HG03439 (cell line): ENCODE results near the gene CDHR5.
"Not testable (repeated sequence)": the region's sequence is repeated elsewhere in the genome, so short reads cannot be mapped to it uniquely, and the experiment has no call there.

Experiments used
- ATAC-seq: cut with Tn5 transposase; IDR thresholded peaks from one replicate; pipeline ENCODE4 v1.9.1; 2021; ENCODE audit warnings: mild to moderate bottlenecking, moderate library complexity; ENCODE audit not compliant: unreplicated experiment

The CDHR5 gene, protein sequence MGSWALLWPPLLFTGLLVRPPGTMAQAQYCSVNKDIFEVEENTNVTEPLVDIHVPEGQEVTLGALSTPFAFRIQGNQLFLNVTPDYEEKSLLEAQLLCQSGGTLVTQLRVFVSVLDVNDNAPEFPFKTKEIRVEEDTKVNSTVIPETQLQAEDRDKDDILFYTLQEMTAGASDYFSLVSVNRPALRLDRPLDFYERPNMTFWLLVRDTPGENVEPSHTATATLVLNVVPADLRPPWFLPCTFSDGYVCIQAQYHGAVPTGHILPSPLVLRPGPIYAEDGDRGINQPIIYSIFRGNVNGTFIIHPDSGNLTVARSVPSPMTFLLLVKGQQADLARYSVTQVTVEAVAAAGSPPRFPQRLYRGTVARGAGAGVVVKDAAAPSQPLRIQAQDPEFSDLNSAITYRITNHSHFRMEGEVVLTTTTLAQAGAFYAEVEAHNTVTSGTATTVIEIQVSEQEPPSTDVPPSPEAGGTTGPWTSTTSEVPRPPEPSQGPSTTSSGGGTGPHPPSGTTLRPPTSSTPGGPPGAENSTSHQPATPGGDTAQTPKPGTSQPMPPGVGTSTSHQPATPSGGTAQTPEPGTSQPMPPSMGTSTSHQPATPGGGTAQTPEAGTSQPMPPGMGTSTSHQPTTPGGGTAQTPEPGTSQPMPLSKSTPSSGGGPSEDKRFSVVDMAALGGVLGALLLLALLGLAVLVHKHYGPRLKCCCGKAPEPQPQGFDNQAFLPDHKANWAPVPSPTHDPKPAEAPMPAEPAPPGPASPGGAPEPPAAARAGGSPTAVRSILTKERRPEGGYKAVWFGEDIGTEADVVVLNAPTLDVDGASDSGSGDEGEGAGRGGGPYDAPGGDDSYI

DNA sequence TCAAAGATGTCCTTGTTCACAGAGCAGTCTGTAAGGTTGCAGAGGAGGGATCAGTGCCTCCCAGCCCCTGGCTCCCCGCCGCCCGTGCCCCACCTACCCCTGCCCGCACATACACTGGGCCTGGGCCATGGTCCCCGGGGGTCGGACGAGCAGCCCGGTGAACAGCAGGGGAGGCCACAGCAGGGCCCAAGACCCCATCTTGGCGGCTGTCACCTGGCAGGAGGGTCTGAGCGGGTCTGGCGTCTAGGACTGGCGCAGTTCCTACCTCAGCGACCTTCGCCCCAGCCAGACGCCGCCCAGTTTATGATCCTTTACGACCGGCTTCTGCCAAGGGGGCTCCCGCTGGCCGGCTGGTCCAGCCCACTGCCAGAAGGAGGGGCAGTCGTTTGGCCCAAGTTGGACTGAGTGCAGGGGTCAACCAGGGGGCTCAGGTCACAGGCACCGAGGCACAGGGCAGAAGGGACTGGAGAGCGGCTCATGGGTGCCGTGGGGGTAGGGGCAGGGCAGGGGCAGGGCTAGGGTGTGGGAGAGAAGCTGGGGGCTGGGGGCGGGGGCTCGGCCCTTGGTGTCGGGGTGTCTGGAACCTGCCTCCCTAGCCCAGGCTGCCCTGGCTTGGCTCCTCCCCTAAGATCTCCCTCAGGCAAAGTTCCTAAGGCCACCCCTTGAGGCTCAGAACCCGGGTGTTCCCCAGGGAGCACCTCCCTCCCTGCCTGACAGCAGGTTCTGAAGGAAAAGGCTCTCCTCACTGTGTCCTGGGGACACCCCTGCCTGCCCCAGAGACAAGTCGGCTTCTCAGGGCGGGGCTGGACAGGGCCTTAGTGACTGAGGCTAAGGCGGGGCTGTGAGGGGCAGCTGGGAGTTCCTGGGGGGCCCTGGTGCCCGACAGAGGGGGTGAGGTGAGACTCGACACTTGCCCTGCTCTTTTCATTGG, at the start of gene CDHR5:
Gene CDHR5, minus strand, starts transcription at position 251 of the 931 bp plus-strand sequence. Its CDS starts 53 bp downstream, at position 198.
- no peak for ATAC-seq

DNA sequence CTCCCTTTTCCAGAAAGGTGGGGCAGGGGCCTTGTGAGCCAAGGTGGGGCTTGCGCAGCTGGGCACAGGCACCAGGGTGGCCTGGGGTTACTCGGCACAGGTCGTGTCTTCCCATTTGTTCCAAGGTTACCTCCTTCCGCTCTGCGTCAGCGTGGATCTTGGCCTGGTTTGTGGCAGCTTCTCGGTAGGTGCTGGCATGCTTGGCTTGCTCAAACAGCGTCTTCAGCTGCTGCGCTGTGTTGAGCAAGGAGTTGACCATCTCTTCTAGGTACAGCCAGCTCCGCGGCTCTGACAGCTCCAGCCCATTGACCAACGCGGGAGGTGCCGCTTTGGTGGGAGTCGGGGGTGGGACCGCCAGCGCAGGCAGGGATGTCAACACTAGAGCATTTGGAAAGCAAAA, 49.7 kb upstream of the CDHR5 start:
- no peak for ATAC-seq

DNA sequence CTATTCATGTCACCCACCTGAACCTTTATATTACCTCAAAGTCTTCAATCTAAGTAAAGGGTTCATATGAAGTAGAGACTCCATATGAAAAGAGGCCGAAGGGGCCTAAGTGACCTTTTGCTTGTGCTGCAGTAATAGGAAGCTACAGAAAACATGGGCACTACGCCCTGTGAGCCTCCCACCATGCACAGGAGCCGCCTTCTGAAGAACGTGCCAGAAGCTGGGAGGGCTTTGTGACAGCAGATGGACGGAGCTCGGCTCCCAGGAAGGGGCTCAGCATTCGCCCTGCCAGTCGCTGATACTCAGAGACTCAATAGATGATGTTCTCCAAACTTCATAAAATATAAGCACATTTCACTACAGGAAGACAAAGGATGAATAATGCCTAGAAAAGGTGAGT, 49.1 kb upstream of the CDHR5 start:
- no peak for ATAC-seq

DNA sequence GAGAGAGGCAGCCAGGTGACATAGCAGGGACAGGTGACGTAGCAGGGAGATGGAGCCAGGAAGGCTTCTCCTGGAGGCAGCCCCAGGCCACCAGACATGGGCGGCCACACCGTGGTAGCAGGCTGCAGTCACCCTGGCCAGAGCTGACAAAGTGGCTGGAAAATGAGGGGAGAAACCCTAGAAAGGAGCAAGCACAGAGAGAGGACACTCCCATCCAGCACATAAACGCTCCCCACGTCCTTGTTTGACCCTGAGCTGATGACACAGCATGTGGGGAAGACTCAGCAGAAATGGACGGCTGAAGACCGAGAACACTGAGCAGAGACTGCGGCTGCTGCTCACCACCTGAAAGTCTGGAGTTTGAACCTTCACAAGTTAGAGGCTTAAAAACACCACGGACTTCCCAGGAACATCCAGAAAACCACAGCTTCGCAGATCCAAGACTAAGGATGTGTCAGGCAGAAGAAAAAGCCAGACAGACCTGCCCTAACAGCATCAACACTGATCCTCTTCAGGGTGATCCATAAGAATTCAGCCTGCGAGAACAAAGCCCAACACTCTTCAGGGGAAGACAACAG, 41.0 kb upstream of the CDHR5 start:
- no peak for ATAC-seq

DNA sequence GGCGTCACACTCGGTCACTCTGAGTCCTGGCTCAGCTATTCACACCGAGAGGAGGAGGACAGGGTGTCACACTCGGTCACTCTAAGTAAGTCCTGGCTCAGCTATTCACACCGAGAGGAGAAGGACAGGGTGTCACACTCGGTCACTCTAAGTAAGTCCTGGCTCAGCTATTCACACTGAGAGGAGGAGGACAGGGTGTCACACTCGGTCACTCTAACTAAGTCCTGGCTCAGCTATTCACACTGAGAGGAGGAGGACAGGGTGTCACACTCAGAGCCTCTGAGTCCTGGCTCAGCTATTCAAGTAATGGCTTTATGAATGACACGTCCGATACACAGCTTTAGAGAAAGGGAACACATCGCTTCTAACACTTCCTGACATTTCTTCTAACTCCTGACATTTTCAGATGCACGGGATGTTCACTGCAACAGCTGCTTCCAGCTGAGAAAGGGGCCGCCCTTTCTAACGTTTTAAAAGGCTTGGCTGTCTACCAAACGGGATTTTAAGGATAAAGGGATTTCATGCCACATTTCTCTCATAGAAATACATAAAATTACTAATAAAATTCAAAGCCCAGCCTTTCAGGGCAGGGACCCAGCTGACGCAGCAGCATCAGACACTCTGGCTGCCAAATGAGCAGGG, 40.4 kb upstream of the CDHR5 start:
- ATAC-seq: no peak

DNA sequence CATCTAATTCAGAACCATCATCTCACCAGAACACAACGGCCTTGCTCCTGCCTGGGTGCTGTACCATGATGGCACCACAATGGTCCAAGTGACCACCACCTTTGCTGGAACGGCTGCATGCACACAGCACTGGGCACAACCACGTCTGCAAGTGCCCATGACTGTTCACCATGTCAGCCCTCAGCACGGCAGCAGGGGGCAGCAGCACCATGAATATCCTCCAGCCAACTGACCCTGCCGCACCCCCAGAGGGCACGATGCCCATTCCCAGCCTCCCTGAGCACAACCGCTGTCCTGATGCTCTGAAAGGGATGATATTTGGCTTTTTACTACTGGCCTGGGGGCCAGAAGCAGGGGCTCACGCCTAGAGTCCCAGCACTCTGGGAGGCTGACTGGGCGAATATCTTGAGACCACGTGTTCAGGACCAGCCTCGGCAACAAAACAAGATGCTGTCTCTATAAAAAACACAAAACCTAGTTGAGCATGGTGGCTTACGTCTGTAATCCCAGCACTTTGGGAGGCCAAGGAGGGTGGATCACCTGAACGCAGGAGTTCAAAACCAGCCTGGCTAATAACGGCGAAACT, 38.0 kb upstream of the CDHR5 start:
- no peak for ATAC-seq

DNA sequence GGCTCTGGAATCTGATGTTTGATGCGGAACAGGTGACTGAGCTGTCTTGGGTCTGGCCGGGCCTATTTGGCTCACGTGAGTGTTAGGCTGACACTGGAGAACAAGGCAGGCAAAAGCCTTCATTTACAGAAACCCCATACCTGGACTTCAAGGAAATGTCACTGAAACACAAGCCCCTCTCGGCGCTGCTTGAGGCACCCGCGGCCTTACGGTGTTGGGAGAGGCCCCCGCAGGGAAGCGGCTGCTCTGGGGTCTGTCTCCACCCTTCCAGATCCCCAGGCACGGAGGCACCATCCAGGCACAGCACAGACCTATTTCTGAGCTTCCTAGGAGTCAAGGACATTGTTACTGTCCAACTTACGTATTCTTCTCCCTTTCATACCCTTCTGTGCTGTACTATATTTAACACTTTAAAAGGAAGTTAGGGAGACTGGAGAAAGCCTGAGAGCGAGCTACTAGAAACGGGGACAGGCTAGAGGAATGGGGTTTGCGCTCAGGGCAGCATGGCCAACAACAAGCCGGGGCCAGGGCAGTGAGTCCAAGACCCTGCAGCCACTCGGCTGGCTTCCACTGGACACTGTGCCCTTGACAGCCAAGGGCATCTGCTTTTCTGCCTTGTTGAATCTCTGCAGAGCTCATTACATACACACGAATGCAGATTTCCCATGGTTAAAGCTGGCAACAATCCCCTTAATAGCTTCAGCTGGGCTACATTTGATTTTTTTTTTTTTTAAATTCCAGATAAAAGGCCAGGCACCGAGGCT, 36.1 kb upstream of the CDHR5 start:
- ATAC-seq: no peak

DNA sequence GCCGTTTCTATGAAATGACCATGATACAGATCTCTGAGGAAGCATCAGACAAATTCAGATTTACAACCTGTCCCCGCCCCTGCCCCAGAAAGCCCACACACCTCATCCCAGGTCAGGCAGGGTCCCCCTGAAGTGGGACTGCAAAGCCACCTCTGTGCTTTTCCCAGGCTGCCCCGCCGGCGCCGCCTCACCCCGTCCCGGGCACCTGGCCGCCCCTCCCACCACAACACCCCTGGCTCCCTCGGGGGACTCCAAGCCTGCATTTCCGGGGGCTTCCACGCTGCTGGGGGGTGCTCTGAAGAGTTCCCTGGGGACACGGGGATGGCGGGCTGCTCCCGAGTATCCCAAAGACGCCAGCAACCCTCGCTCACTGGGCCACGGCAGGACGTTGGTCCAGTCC, 35.5 kb upstream of the CDHR5 start:
- ATAC-seq: no peak

DNA sequence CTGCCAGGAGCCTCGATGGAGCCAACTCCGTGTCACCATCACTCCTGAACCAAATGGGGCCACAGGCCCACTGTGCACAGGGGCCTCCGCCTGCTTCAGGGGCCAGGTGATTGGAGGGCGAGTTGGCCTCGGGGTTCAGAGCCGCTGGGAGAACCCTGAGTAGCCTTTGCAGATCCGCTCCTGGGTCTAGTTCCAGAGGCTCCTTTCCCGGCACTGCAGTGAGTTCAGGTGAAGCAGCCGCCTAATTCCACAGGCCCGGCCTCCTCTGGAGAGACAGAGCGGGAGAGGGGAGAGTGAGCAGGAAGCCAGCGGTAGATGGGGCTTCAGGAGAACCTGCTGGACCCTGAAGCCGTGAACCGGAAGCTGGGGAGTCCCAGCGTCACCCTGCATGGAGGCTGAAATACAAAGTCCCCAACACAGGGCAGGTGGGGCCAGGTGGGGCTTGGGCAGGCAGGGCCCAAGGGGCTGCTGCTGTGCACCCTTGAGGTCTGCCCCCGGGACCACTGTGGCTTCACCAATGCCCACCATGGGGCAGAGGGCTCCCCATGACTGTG, 34.9 kb upstream of the CDHR5 start:
- no peak for ATAC-seq

DNA sequence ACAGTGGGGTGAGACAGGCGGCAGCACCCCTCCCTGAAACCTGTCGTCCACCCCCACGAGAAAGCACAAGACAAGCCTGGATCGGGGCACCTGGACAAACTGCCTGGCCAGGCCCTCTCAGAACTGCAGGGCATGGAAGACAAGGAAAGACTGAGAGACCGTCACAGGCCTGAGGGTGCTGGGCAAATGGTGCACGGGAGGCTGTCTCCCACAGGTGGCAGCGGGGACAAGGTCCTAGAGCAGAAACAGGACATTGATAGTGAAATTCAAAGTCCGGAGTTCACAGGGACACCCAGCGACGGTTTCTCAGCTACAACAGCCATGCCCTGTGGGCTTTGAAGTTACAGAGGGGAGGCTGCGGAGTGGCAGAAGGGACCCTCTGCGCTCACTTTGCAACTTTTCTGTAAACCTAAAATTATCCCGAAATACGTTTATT, 33.0 kb upstream of the CDHR5 start:
- ATAC-seq: no peak

DNA sequence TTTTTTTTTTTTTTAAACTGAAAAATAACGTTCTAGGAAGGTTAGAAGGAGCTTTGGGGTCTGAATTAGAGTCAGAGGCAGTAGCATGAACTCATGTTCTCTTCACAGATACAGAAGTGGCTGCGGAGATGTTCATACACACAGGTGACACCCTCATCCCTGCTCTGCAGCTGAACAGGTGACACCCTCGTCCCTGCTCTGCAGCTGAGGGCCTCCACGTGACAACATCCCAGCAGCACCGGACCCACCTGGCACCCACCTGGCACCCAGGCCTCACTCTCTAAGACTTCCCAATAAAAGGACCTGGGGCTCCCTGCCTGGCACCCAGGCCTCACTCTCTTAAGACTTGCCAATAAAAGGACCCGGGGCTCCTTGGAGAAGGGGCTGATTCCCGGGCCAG, 32.1 kb upstream of the CDHR5 start:
- no peak for ATAC-seq

DNA sequence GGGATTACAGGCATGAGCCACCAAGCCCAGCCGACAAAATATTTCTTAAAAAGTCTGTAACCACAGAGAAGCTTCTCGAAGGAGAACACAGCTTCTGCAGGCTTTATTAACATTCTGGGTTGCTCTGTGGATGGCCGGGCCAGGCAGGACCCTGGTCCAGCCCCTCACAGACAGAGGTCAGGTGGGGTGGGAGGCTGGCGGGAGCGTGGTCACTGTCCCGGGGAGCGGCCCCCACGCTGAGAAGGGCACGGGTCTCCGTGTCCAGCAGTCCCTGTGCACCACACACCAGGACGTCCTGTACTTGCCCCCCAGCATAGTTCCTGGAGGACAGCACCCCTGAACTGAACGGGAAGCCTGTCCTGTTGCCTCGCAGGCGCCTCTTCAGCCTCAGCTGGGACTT, 31.7 kb upstream of the CDHR5 start:
- ATAC-seq: no peak

DNA sequence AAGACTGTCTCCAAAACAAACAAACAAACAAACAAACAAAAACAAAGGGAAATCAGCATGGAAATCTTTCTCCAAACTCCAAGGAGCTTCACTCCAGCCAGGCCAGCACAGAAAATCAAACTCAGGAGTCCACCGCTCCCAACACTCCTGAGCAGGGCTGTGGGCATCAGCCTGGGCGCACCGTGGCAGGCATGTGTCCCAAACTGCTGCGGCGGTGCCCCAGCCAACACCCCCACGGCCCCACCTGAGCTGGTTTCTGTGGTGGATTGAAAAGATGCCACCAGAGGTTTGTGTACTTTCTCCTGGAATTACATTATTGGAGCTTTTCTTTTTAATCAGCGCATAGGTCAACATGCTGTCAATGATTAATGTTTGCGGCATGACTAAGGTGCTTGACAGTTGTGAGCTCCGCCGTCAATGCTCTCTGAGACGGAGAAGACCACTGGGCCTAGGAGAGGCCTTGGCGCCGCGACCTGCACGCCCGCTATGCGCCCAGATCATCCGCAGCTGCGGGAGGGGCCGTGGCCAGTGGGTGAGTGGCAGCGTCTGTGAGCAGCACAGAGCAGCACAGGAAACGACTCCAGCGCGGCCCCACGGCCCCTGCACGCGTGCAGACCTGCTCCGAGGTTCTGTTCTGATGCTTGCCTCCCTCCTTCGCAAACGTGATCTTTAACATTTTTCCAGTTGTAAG, 30.4 kb upstream of the CDHR5 start:
- no peak for ATAC-seq

DNA sequence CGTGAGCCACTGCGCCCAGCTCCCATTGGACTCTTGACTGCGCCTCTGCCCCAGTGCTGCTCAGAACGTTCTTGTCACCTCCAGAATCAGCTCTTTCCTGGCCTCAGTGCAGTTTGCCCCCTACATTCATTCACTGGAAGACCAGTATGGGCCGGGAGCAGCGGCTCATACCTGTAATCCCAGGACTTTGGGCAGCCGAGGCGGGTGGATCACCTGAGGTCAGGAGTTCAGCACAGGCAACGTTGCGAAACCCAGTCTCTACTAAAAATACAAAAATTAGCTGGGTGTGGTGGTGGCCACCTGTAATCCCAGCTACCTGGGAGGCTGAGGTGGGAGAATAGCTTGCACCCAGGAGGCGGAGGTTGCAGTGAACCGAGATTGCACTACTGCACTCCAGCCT, 29.7 kb upstream of the CDHR5 start:
- ATAC-seq: not testable (repeated sequence)

DNA sequence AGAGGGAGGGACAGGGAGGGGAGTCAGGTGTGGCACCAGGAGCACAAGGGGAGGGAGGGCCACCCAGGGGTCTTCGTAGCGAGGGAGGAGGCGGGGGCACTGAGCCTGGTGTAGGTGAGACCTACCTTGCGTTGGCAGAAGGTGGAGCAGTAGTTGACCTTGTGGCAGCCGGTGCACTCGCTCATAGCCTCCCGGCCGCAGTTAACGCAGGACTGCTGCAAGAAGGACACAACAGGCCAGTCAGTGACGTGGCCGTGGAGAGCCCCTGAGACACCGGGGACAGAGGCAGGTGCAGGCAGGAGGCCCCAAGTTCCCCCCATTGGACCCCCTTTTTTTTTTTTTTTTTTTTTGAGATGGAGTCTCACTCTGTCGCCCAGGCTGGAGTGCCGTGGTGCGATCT, 29.1 kb upstream of the CDHR5 start:
- ATAC-seq: no peak

DNA sequence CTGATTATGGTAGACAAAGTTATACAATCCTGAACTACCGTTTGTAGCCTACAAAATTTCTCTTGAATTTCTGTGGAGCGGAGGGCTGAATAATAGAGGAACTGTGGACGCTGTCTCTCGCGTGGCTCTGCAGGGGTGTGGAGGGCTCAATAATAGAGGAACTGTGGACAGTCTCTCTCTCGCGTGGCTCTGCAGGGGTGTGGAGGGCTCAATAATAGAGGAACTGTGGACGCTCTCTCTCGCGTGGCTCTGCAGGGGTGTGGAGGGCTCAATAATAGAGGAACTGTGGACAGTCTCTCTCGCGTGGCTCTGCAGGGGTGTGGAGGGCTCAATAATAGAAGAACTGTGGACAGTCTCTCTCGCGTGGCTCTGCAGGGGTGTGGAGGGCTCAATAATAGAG, 28.4 kb upstream of the CDHR5 start:
- ATAC-seq: not testable (repeated sequence)

DNA sequence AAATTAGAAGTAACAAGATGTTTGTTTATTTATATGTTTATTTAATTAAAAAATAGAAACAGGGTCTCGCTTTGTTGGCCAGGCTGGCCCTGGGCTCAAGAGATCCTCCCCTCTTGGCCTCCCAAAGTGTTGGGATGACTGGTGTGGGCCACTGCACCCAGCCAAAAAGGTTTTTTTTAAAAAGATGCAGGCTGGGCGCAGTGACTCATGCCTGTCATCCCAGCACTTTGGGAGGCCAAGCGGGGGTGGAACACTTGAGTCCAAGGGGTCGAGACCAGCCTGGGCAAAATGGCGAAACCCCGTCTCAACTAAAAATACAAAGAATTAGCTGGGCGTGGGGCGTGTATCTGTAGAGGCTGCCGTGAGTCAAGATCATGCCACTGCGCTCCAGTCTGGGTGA, 25.7 kb upstream of the CDHR5 start:
- no peak for ATAC-seq

DNA sequence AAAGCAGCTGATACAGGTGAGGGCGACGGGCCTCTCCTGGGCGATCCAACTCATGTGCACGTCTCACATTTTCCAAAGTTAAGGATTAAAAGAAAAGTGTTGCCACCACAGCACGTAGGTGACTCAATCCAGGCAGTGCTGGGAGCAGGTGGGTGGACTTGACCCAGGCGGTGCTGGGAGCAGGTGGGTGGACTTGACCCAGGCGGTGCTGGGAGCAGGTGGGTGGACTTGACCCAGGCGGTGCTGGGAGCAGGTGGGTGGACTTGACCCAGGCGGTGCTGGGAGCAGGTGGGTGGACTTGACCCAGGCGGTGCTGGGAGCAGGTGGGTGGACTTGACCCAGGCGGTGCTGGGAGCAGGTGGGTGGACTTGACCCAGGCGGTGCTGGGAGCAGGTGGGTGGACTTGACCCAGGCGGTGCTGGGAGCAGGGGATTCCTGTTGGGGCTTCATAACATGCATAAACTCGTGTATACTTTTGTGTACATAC, 23.0 kb upstream of the CDHR5 start:
- ATAC-seq: not testable (repeated sequence)
